ENCODE results near the gene PLA2G12B. TPM values are rescaled to one million over a fixed set of nuclear protein-coding genes. Genes with fewer than 3 reads are reported as not detected.

PLA2G12B gene
- total RNA-seq, 2 donors from 2014 or later: 2.9 to 13.8 TPM

DNA sequence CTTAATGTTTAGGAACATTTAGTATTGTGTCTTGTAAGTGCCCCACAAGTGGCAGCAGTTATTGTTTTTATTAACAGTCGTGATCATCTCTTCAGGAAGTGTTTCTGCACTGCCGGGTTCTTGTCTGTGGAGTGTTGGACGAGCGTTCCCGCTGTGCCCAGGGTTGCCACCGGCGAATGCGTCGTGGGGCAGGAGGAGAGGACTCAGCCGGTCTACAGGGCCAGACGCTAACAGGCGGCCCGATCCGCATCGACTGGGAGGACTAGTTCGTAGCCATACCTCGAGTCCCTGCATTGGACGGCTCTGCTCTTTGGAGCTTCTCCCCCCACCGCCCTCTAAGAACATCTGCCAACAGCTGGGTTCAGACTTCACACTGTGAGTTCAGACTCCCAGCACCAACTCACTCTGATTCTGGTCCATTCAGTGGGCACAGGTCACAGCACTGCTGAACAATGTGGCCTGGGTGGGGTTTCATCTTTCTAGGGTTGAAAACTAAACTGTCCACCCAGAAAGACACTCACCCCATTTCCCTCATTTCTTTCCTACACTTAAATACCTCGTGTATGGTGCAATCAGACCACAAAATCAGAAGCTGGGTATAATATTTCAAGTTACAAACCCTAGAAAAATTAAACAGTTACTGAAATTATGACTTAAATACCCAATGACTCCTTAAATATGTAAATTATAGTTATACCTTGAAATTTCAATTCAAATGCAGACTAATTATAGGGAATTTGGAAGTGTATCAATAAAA, 22.2 kb downstream of the PLA2G12B start:
- TF ChIP-seq, protein P1, sequence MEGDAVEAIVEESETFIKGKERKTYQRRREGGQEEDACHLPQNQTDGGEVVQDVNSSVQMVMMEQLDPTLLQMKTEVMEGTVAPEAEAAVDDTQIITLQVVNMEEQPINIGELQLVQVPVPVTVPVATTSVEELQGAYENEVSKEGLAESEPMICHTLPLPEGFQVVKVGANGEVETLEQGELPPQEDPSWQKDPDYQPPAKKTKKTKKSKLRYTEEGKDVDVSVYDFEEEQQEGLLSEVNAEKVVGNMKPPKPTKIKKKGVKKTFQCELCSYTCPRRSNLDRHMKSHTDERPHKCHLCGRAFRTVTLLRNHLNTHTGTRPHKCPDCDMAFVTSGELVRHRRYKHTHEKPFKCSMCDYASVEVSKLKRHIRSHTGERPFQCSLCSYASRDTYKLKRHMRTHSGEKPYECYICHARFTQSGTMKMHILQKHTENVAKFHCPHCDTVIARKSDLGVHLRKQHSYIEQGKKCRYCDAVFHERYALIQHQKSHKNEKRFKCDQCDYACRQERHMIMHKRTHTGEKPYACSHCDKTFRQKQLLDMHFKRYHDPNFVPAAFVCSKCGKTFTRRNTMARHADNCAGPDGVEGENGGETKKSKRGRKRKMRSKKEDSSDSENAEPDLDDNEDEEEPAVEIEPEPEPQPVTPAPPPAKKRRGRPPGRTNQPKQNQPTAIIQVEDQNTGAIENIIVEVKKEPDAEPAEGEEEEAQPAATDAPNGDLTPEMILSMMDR (IDR thresholded peaks at IDR 0.05): no peak
- no peak overlapping the region for H3K9ac ChIP-seq (ENCODE audit: low read depth in 2 of 2, low read length in 2 of 2)
- no peaks in the 10 kb centered on the region for H3K4me1 ChIP-seq
- H3K9me3 ChIP-seq: no peaks in the 10 kb centered on the region
- H3K36me3 ChIP-seq: no peaks in the 10 kb centered on the region
- H3K27me3 ChIP-seq: no peaks in the 10 kb centered on the region
- no peak overlapping the region for H3K27ac ChIP-seq
- intact Hi-C loops (cut with DNase I): no loop called here
- DNase-seq: no peak
- H3K4me3 ChIP-seq: no peak overlapping the region

GRCh38 chr10:72930276-72930675, 24.3 kb downstream of the PLA2G12B start:
- H3K9ac ChIP-seq (ENCODE audit: low read depth in 2 of 2, low read length in 2 of 2): no peak overlapping the region
- H3K27ac ChIP-seq: no peak overlapping the region
- DNase-seq: no peak
- no peak overlapping the region for H3K4me3 ChIP-seq
- TF ChIP-seq, protein P1 (IDR thresholded peaks at IDR 0.05): no peak
- H3K4me1 ChIP-seq: no peaks in the 10 kb centered on the region
- H3K36me3 ChIP-seq: no peaks in the 10 kb centered on the region
- H3K27me3 ChIP-seq: no peaks in the 10 kb centered on the region
- H3K9me3 ChIP-seq: no peaks in the 10 kb centered on the region
- intact Hi-C loops (cut with DNase I): no loop called here

- no peak overlapping the region for H3K4me3 ChIP-seq
- intact Hi-C loops (cut with DNase I): no loop called here
- H3K9ac ChIP-seq (ENCODE audit: low read depth in 2 of 2, low read length in 2 of 2): no peak overlapping the region
- TF ChIP-seq, protein P1 (IDR thresholded peaks at IDR 0.05): no peak
- H3K27ac ChIP-seq: no peak overlapping the region
- DNase-seq: no peak
- H3K36me3 ChIP-seq: no peaks in the 10 kb centered on the region
- H3K9me3 ChIP-seq: no peaks in the 10 kb centered on the region
- no peaks in the 10 kb centered on the region for H3K27me3 ChIP-seq
- no peaks in the 10 kb centered on the region for H3K4me1 ChIP-seq
These were observed 25.8 kb downstream of the PLA2G12B start for GRCh38 chr10:72928798-72929197.

GRCh38 chr10:72927485-72927884, 27.1 kb downstream of the PLA2G12B start:
- TF ChIP-seq, protein P1 (IDR thresholded peaks at IDR 0.05): no peak
- no peak for DNase-seq
- Histone ChIP-seq H3K27ac (no peak overlapping the region), H3K9ac (ENCODE audit: low read depth in 2 of 2, low read length in 2 of 2) (no peak overlapping the region), H3K36me3 (no peaks in the 10 kb centered on the region), H3K4me1 (no peaks in the 10 kb centered on the region), H3K27me3 (no peaks in the 10 kb centered on the region), H3K4me3 (no peak overlapping the region), H3K9me3 (no peaks in the 10 kb centered on the region)
- intact Hi-C loops (cut with DNase I): no loop called here

GRCh38 chr10:72925951-72926465, 28.6 kb downstream of the PLA2G12B start:
- Histone ChIP-seq H3K27ac (no peak overlapping the region), H3K27me3 (no peaks in the 10 kb centered on the region), H3K4me1 (no peaks in the 10 kb centered on the region), H3K4me3 (no peak overlapping the region), H3K9me3 (no peaks in the 10 kb centered on the region), H3K9ac (ENCODE audit: low read depth in 2 of 2, low read length in 2 of 2) (no peak overlapping the region), H3K36me3 (no peaks in the 10 kb centered on the region)
- intact Hi-C loops (cut with DNase I): no loop called here
- no peak for DNase-seq
- TF ChIP-seq, protein P1 (IDR thresholded peaks at IDR 0.05): no peak
